HG03064 (cell line): ENCODE data around the gene PPP2R2C.

Experiments used
- ATAC-seq: cut with Tn5 transposase; IDR thresholded peaks from one replicate; pipeline ENCODE4 v1.9.1; 2021; ENCODE audit warnings: low read depth; ENCODE audit not compliant: unreplicated experiment

The PPP2R2C gene

GRCh38 chr4:6404611-6405396, 67.6 kb downstream of the PPP2R2C start:
- ATAC-seq, result no peak

- no peak for ATAC-seq
Measured at GRCh38 chr4:6403400-6403685, 69.1 kb downstream of the PPP2R2C start.

- ATAC-seq, result no peak
Measured at GRCh38 chr4:6402566-6403399, 69.6 kb downstream of the PPP2R2C start.

GRCh38 chr4:6401797-6402196, 70.6 kb downstream of the PPP2R2C start:
- ATAC-seq, result no peak

- no peak for ATAC-seq
Measured at GRCh38 chr4:6396696-6397236, 75.6 kb downstream of the PPP2R2C start.

GRCh38 chr4:6395466-6396228, 76.8 kb downstream of the PPP2R2C start:
- no peak for ATAC-seq

GRCh38 chr4:6394671-6395081, 77.7 kb downstream of the PPP2R2C start:
- ATAC-seq, result no peak

- no peak for ATAC-seq
Measured at GRCh38 chr4:6393544-6394475, 78.6 kb downstream of the PPP2R2C start.

- ATAC-seq, result no peak
Measured at GRCh38 chr4:6393066-6393465, 79.3 kb downstream of the PPP2R2C start.

- ATAC-seq, result no peak
Measured at GRCh38 chr4:6392407-6392806, 80.0 kb downstream of the PPP2R2C start.

GRCh38 chr4:6391852-6392188, 80.6 kb downstream of the PPP2R2C start:
- no peak for ATAC-seq

- ATAC-seq, result no peak
Measured at GRCh38 chr4:6391186-6391851, 81.1 kb downstream of the PPP2R2C start.

- no peak for ATAC-seq
Measured at GRCh38 chr4:6390356-6390755, 82.1 kb downstream of the PPP2R2C start.

- no peak for ATAC-seq
Measured at GRCh38 chr4:6389142-6389825, 83.1 kb downstream of the PPP2R2C start.

GRCh38 chr4:6388713-6389112, 83.7 kb downstream of the PPP2R2C start:
- no peak for ATAC-seq

- no peak for ATAC-seq
Measured at GRCh38 chr4:6387946-6388345, 84.5 kb downstream of the PPP2R2C start.

GRCh38 chr4:6386091-6386490, 86.3 kb downstream of the PPP2R2C start:
- ATAC-seq, result no peak

GRCh38 chr4:6385288-6385687, 87.1 kb downstream of the PPP2R2C start:
- no peak for ATAC-seq

- ATAC-seq, result no peak
Measured at GRCh38 chr4:6384541-6384940, 87.9 kb downstream of the PPP2R2C start.
